GM10248 (cell line): ENCODE results near the gene RFTN2.
"Not testable (repeated sequence)": the region's sequence is repeated elsewhere in the genome, so short reads cannot be mapped to it uniquely, and the experiment has no call there.

Experiments
- CTCF ChIA-PET: fragments of 300-600 bp; sonication (Branson Sonifier 250); formaldehyde crosslinking; extraction: SDS; loops from one replicate; lab custom pipeline; 2021; ENCODE audit warnings: antibody characterized with exemption; lab: Yijun Ruan, JAX
- POLR2A ChIA-PET: fragments of 350-650 bp; sonication (Branson Sonifier 250); formaldehyde crosslinking; extraction: SDS; loops from one replicate; lab custom pipeline; 2020; ENCODE audit warnings: antibody characterized with exemption; lab: Yijun Ruan, JAX
- DNase-seq: peaks from one replicate; pipeline ENCODE4 v3.0.0; 2012; ENCODE audit errors: extremely low spot score
- CTCF ChIP-seq: IDR thresholded peaks from 2 replicates; pipeline ENCODE4 v1.5.1; 2012; ENCODE audit warnings: mild to moderate bottlenecking, low read depth; ENCODE audit errors: extremely low read depth, missing control alignments, control extremely low read depth

RFTN2 gene

GRCh38 chr2:197596766-197597165 lies 78.6 kb downstream of the RFTN2 start:
- no peak for DNase-seq
- CTCF ChIA-PET, result no interaction called here
- TF ChIP-seq CTCF, result no peak
- POLR2A ChIA-PET, result no interaction called here

GRCh38 chr2:197591339-197592072 lies 83.9 kb downstream of the RFTN2 start:
- DNase-seq, result no peak
- TF ChIP-seq CTCF, result no peak
- ChIA-PET CTCF (interaction anchor here (1.4 kb wide), 1 partner anchor 8 kb away, joined by 5 read pairs; no protein-coding TSS in a partner anchor), POLR2A (no interaction called here)

GRCh38 chr2:197587255-197587654 lies 88.1 kb downstream of the RFTN2 start:
- POLR2A ChIA-PET, DNase-seq, CTCF ChIA-PET: not testable (repeated sequence)

GRCh38 chr2:197580166-197580565 lies 95.2 kb downstream of the RFTN2 start:
- CTCF ChIA-PET, DNase-seq, POLR2A ChIA-PET: not testable (repeated sequence)

GRCh38 chr2:197578294-197578693 lies 97.1 kb downstream of the RFTN2 start:
- POLR2A ChIA-PET, DNase-seq, CTCF ChIA-PET: not testable (repeated sequence)

GRCh38 chr2:197577446-197577845 lies 97.9 kb downstream of the RFTN2 start:
- DNase-seq, result no peak
- ChIA-PET POLR2A (no interaction called here), CTCF (no interaction called here)
- TF ChIP-seq CTCF, result no peak

GRCh38 chr2:197576631-197577030 lies 98.8 kb downstream of the RFTN2 start:
- no peak for DNase-seq
- CTCF ChIA-PET, result interaction anchor here (1.3 kb wide), 3 partner anchors 15 to 77 kb away, joined by 3 to 4 read pairs (median 3); partner anchors contain the start of genes HSPD1 and HSPE1
- POLR2A ChIA-PET, result no interaction called here
- no peak for TF ChIP-seq CTCF

- no peak for TF ChIP-seq CTCF
- no peak for DNase-seq
- ChIA-PET POLR2A (no interaction called here), CTCF (interaction anchor here (1.1 to 1.3 kb wide), 4 partner anchors 14 to 462 kb away, joined by 3 to 4 read pairs (median 3); partner anchors contain the start of genes HSPD1 and HSPE1)
These were observed 99.4 kb downstream of the RFTN2 start for GRCh38 chr2:197575987-197576386.
